Measurements from ENCODE around the gene DNAJB1.

The DNAJB1 gene

GRCh38 chr19:14473073-14473977 lies 44.9 kb downstream of the DNAJB1 start:
- no peak for DNase-seq (ENCODE audit: low read depth)

DNA sequence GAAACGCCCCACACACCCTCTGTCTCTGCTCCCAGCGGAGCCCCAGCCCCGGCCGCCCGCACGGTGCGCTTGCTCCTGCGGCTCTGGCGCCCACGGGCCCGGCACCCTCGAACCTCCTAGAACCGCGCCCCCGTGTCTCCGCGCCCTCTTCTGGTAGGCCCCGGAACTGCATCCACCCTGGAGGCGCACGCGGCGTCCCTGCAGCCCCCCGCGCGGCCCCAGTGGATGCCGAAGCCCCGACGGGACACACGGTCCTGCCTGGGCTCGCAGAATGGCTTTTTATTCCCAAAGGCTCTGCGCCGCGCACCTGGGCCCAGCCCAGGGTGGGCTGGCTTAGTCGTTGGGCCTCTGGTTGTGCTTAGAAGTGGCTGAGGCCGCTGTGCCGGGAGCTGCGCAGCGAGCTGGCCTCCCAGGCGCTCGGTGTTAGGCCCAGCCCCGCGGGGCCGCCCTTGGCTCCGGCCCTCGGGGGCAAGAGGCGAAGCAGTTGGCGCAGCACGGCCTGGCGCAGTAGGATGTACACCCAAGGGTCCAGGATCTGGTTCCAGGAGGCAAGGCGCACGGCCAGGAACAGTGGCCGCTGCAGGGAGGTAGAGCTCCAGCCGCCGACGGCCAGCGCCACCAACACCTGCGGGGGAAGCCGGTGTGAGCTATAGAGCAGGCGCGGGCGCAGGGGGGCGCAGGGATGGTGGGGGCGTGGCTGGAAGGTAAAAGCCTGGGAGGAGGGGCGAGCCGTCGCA lies 45.8 kb downstream of the DNAJB1 start:
- peak; percentile 48 for DNase-seq (ENCODE audit: low read depth)

DNA sequence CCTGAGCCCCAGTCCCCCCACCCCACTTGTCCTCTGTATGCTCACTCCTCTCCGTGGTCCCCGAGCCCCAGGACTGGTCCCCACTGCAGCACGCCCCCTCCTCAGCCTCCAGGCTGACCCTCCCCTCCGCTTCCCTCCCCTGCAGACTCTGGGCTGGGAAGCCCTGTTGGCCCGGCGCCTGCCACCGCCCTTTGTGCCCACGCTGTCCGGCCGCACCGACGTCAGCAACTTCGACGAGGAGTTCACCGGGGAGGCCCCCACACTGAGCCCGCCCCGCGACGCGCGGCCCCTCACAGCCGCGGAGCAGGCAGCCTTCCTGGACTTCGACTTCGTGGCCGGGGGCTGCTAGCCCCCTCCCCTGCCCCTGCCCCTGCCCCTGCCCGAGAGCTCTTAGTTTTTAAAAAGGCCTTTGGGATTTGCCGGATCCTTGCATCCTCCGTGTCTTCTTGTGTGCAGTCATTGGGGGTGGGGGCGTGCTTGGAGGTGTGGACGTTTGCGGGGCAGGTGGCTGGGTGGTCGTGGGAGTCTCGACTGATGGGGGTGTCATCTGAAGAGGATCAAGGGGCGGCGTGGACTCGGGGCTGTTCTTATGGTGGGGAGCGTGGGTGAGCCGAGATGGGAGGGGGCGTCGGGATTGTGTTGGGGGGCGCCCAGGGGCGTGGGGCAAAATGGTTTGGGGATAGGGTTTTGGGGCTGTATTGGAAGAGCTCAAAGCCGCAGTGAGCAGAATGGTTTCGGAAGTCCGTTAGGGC lies 46.6 kb downstream of the DNAJB1 start:
- DNase-seq (ENCODE audit: low read depth): no peak

GRCh38 chr19:14470031-14470876 lies 47.9 kb downstream of the DNAJB1 start:
- no peak for DNase-seq (ENCODE audit: low read depth)

- DNase-seq (ENCODE audit: low read depth): no peak
Observed at GRCh38 chr19:14467816-14468215, 50.4 kb downstream of the DNAJB1 start.

DNA sequence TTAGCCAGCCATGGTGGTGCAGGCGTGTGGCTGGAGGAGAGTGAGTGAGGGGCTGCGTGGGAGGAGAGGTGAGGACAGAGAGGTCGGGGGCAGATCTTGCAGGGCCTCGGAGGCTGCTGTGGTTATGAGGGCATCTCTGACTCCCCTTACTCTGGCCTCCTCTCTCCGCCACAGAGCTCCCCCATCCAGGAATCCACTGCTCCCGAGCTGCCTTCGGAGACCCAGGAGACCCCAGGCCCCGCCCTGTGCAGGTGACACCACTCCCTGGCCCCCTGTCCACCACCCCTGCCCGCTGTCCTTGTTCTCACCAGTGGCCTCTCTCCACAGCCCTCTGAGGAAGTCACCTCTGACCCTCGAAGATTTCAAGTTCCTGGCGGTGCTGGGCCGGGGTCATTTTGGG lies 50.8 kb downstream of the DNAJB1 start:
- no peak for DNase-seq (ENCODE audit: low read depth)
